ENCODE data around the gene GADD45G. TPM values are rescaled to one million over a fixed set of nuclear protein-coding genes. Genes with fewer than 3 reads are reported as not detected.

The GADD45G gene
- total and polyA plus RNA-seq, 2 of the 4 experiments (the other 2 are of a cell fraction), result 0.15 TPM; not detected in 1

DNA sequence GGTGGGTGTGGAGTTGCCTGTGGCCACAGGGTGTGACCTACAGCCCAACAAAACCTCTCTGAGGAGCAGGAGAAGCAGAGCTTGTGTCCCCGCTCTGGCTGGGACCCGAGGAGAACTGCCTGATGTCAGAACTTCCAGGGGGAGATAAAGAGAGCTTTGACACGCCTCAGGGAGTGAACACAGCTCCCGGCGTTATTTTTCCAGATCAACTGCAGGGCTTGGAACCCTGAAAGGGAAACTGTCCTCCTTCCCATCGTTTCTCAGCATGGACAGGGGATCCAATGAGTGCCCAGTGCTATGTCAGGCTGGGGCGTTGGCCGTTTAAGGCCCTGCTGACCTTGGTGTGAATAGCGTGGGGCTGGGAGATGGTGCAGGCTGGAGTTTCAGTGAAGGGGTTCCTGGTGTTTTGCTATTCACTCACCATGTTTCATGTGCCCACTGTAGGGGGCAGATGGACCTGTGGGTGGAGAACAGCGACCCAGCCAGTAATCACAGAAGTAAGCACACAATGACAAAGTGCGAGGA is 22.0 kb downstream of the GADD45G start:
- Histone ChIP-seq H3K9me3 (ENCODE audit: control insufficient read depth, insufficient read depth, low read length) (no peaks in the 10 kb centered on the region), H3K4me1 (ENCODE audit: control insufficient read depth, insufficient read depth, low read length) (no peaks in the 10 kb centered on the region), H3K4ac (ENCODE audit: low read depth, low read length) (no peak overlapping the region), H4K5ac (ENCODE audit: low read depth, low read length) (no peak overlapping the region), H3K27ac (ENCODE audit: insufficient read depth, low read length) (no peak overlapping the region), H3K9me1 (ENCODE audit: insufficient read depth, low read length) (no peaks in the 10 kb centered on the region), H3K79me1 (ENCODE audit: low read depth in 1 of 2, low read length in 2 of 2) (no peaks in the 10 kb centered on the region), H3K36me3 (ENCODE audit: control insufficient read depth, insufficient read depth, low read length) (no peaks in the 10 kb centered on the region), H3K9ac (ENCODE audit: low read depth, low read length) (no peak overlapping the region), H2BK5ac (ENCODE audit: low read depth, low read length, poor library complexity, severe bottlenecking) (no peak overlapping the region), H3K23ac (ENCODE audit: low read depth, low read length) (no peak overlapping the region), H2AK9ac (replicated peaks; ENCODE audit: low read depth, low read length, poor library complexity) (no peak overlapping the region), H2AFZ (replicated peaks; ENCODE audit: low read length, poor library complexity) (no peak overlapping the region), H2BK120ac (ENCODE audit: low read depth, low read length) (no peak overlapping the region), H3K4me2 (ENCODE audit: low read depth, low read length) (no peak overlapping the region), H2BK20ac (ENCODE audit: low read depth, low read length) (no peak overlapping the region), H3K14ac (replicated peaks; ENCODE audit: low read depth, low read length) (no peak overlapping the region), H3K18ac (ENCODE audit: low read depth, low read length) (no peak overlapping the region), H2AK5ac (ENCODE audit: low read depth, low read length) (no peak overlapping the region), H3K4me3 (ENCODE audit: insufficient read depth, low read depth, low read length) (no peak overlapping the region), H3K27me3 (ENCODE audit: control insufficient read depth, insufficient read depth, low read length) (peaks cover 29% of the 10 kb centered on the region), H2BK15ac (ENCODE audit: low read depth, low read length) (no peak overlapping the region), H3K56ac (ENCODE audit: extremely low read depth, insufficient read depth, low read length) (no peak overlapping the region), H4K20me1 (ENCODE audit: insufficient read depth, low read length) (no peaks in the 10 kb centered on the region), H4K8ac (ENCODE audit: low read depth in 2 of 2, low read length in 2 of 2) (no peak overlapping the region), H4K91ac (ENCODE audit: insufficient read depth, low read depth, low read length) (no peak overlapping the region)
- intact Hi-C loops (cut with micrococcal nuclease) (no loop called here), in situ Hi-C loops (cut with MboI; ENCODE audit: low sequenced_read_pairs) (no loop called here), dilution Hi-C loops (cut with HindIII; ENCODE audit: low sequenced_read_pairs, unreplicated experiment) (no loop called here)
- POLR2A ChIA-PET (ENCODE audit: unreplicated experiment), result no interaction called here
- WGBS, 2 experiments (ENCODE audit: extremely low coverage in 2 of 2, insufficient read length in 1 of 2), result 40% methylated on average over 4 of the region's 11 CpGs; no CpG with 5 or more reads in 1 of the 2 experiments
- CTCF ChIA-PET, result no interaction called here
- ATAC-seq (ENCODE audit: low read depth), result no peak
- DNase-seq, result no peak
- BruUV-seq (replicated peaks), result no TSS peak
- no peak for TF ChIP-seq SMC3 (IDR thresholded peaks at IDR 0.05; ENCODE audit: low read depth, low read length)
- no peak for TF ChIP-seq RCOR1 (IDR thresholded peaks at IDR 0.05; ENCODE audit: insufficient replicate concordance, low read length)
- no peak for TF ChIP-seq RFX5 (IDR thresholded peaks at IDR 0.05; ENCODE audit: low read depth, low read length)
- TF ChIP-seq NFE2L2 (IDR thresholded peaks at IDR 0.05; ENCODE audit: low read depth, low read length), result no peak
- TF ChIP-seq, protein P1, sequence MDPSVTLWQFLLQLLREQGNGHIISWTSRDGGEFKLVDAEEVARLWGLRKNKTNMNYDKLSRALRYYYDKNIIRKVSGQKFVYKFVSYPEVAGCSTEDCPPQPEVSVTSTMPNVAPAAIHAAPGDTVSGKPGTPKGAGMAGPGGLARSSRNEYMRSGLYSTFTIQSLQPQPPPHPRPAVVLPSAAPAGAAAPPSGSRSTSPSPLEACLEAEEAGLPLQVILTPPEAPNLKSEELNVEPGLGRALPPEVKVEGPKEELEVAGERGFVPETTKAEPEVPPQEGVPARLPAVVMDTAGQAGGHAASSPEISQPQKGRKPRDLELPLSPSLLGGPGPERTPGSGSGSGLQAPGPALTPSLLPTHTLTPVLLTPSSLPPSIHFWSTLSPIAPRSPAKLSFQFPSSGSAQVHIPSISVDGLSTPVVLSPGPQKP (IDR thresholded peaks at IDR 0.05; ENCODE audit: borderline replicate concordance, low read depth, low read length), result no peak
- no peak for TF ChIP-seq FOS (IDR thresholded peaks at IDR 0.05; ENCODE audit: low read depth, low read length)
- TF ChIP-seq, protein P2, sequence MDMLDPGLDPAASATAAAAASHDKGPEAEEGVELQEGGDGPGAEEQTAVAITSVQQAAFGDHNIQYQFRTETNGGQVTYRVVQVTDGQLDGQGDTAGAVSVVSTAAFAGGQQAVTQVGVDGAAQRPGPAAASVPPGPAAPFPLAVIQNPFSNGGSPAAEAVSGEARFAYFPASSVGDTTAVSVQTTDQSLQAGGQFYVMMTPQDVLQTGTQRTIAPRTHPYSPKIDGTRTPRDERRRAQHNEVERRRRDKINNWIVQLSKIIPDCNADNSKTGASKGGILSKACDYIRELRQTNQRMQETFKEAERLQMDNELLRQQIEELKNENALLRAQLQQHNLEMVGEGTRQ (IDR thresholded peaks at IDR 0.05; ENCODE audit: low read depth, low read length), result no peak
- TF ChIP-seq MXI1 (IDR thresholded peaks at IDR 0.05; ENCODE audit: borderline replicate concordance, low read depth, low read length), result no peak
- no peak for TF ChIP-seq MAFK (IDR thresholded peaks at IDR 0.05; ENCODE audit: low read depth, low read length)
- TF ChIP-seq, protein P3, sequence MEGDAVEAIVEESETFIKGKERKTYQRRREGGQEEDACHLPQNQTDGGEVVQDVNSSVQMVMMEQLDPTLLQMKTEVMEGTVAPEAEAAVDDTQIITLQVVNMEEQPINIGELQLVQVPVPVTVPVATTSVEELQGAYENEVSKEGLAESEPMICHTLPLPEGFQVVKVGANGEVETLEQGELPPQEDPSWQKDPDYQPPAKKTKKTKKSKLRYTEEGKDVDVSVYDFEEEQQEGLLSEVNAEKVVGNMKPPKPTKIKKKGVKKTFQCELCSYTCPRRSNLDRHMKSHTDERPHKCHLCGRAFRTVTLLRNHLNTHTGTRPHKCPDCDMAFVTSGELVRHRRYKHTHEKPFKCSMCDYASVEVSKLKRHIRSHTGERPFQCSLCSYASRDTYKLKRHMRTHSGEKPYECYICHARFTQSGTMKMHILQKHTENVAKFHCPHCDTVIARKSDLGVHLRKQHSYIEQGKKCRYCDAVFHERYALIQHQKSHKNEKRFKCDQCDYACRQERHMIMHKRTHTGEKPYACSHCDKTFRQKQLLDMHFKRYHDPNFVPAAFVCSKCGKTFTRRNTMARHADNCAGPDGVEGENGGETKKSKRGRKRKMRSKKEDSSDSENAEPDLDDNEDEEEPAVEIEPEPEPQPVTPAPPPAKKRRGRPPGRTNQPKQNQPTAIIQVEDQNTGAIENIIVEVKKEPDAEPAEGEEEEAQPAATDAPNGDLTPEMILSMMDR (conservative IDR thresholded peaks at IDR 0.05; ENCODE audit: low read depth, low read length), result no peak
- no peak for TF ChIP-seq CEBPB (IDR thresholded peaks at IDR 0.05; ENCODE audit: low read depth, low read length)
- TF ChIP-seq BHLHE40 (IDR thresholded peaks at IDR 0.05; ENCODE audit: low read depth, low read length), result no peak
- TF ChIP-seq CHD1 (IDR thresholded peaks at IDR 0.05; ENCODE audit: low read depth, low read length), result no peak
- TF ChIP-seq POLR2A (IDR thresholded peaks at IDR 0.05; ENCODE audit: low read depth, low read length), result no peak
- no peak for TF ChIP-seq RAD21 (IDR thresholded peaks at IDR 0.05; ENCODE audit: low read length)
- TF ChIP-seq MAZ (IDR thresholded peaks at IDR 0.05; ENCODE audit: borderline replicate concordance, low read depth, low read length), result no peak
